Adrenal gland (tissue), 12 donors: Measurements from ENCODE around the gene MGAT4A. TPM values are rescaled to one million over a fixed set of nuclear protein-coding genes. Genes with fewer than 3 reads are reported as not detected.

Experiments
- DNase-seq, 7 donors: peaks; one replicate each; pipeline ENCODE4 v3.0.0-alpha.2; 2019 to 2020
- H3K27ac ChIP-seq, 5 donors: fragments of 200-600 bp; sonication (generic) in 4 of 5; 1 replicate in 3 of 5; 2 replicates in 2 of 5; pipeline versions ENCODE4 v1.5.1 to v1.8.0; 2016 to 2020; ENCODE audit warnings: mild to moderate bottlenecking in 1 of 5
- H3K27me3 ChIP-seq: fragments of 200-600 bp; 2 replicates; pipeline ENCODE4 v1.8.0; 2021
- H3K36me3 ChIP-seq, 2 donors: fragments of 200-600 bp; replicated peaks in 1 of 2; 1 replicate in 1 of 2; 2 replicates in 1 of 2; pipeline versions ENCODE4 v1.5.1 to v1.8.0; 2018 to 2022
- H3K4me1 ChIP-seq, 2 donors: fragments of 200-600 bp; replicated peaks in 1 of 2; 1 replicate in 1 of 2; 2 replicates in 1 of 2; pipeline versions ENCODE4 v1.5.1 to v1.8.0; 2018 to 2021
- H3K4me3 ChIP-seq, 4 donors: fragments of 200-600 bp; sonication (generic) in 3 of 4; one replicate each; pipeline ENCODE4 v1.5.1; 2016 to 2018
- H3K9me3 ChIP-seq, 3 donors: fragments of 200-600 bp; sonication (generic) in 1 of 3; replicated peaks in 1 of 3; 1 replicate in 2 of 3; 2 replicates in 1 of 3; pipeline versions ENCODE4 v1.5.1 to v1.8.0; 2016 to 2021
- POLR2A ChIP-seq, 2 donors: fragments of 450-650 bp; IDR thresholded peaks; one replicate each; pipeline ENCODE4 v1.6.1; 2017; ENCODE audit warnings: antibody characterized with exemption in 2 of 2, mild to moderate bottlenecking in 2 of 2, moderate library complexity in 1 of 2
- WGBS, 4 donors: extraction: QIAGEN DNeasy Blood & Tissue Kit in 2 of 4; methylation state at CpG; one replicate each; pipeline versions ENCODE4 v1.1.5 to v1.1.7; 2013 to 2017; 5-methylcytosine and 5-hydroxymethylcytosine counted together
- intact Hi-C, 2 donors: fragments of 100-400 bp; cut with DNase I; formaldehyde crosslinking; loops; one replicate each; pipeline versions ENCODE4 v1.14.1 to v1.15.0; 2022 to 2023
- polyA plus RNA-seq, 3 donors: library from polyadenylated mRNA; stranded (reverse); fragments of 200-250 nt in 2 of 3; fragments of 350-450 nt in 1 of 3; fragmentation: Illumina TruSeq in 1 of 3; extraction: RNeasy Lipid Tissue Mini Kit (QIAGEN cat#74804) in 1 of 3; gene quantifications; one replicate each; pipeline ENCODE4 v1.2.3, GENCODE V29; 2013 to 2014
- total RNA-seq, 9 donors: library from RNA; depleted of rRNA in 4 of 9; stranded (reverse); fragments of >200 nt in 4 of 9; fragments of 120-200 nt in 1 of 9; fragmentation: NEBNext Ultra II Directional in 1 of 9; extraction: Animal tissue kit (Norgen Biotek cat#: 25700) in 1 of 9; gene quantifications; one replicate each; pipeline versions ENCODE4 v1.1.0 to v1.2.4, GENCODE V29; 2013 to 2023
- TF ChIP-seq, protein P1 (sequence below), 6 experiments: fragments of 450-650 bp in 4 of 6; fragments of 200-600 bp in 2 of 6; sonication (generic) in 1 of 6; IDR thresholded peaks; 1 replicate in 5 of 6; 2 replicates in 1 of 6; pipeline versions ENCODE4 v1.5.1 to v1.8.0; 2016 to 2021; ENCODE audit warnings: antibody characterized with exemption in 6 of 6, mild to moderate bottlenecking in 2 of 6, moderate library complexity in 1 of 6
- donor health status: healthy with polysubstance abuse.
- donor health status: Bipolar disorder and iron deficiency.
- donor health status: DM: yes; HTN: yes; CAD: no.
- donor health status: DM: no; HTN: no; CAD: no.
- donor health status: DM: no; HTN: no; CAD: no.
- donor health status: DM: yes; HTN: yes; CAD: no.

Gene MGAT4A
- total and polyA plus RNA-seq, 12 donors, result 5.2 to 34.4 (median 18.7) TPM

- TF ChIP-seq POLR2A (IDR thresholded peaks at IDR 0.05), result no peak
- TF ChIP-seq, protein P1, sequence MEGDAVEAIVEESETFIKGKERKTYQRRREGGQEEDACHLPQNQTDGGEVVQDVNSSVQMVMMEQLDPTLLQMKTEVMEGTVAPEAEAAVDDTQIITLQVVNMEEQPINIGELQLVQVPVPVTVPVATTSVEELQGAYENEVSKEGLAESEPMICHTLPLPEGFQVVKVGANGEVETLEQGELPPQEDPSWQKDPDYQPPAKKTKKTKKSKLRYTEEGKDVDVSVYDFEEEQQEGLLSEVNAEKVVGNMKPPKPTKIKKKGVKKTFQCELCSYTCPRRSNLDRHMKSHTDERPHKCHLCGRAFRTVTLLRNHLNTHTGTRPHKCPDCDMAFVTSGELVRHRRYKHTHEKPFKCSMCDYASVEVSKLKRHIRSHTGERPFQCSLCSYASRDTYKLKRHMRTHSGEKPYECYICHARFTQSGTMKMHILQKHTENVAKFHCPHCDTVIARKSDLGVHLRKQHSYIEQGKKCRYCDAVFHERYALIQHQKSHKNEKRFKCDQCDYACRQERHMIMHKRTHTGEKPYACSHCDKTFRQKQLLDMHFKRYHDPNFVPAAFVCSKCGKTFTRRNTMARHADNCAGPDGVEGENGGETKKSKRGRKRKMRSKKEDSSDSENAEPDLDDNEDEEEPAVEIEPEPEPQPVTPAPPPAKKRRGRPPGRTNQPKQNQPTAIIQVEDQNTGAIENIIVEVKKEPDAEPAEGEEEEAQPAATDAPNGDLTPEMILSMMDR (IDR thresholded peaks at IDR 0.05), result peak; percentile 45 to 75 (median 64)
- 71 to 91% (median 74%) methylated on average over 11 to 19 of the region's 19 CpGs for WGBS, 4 donors
- no peaks in the 10 kb centered on the region for H3K9me3 ChIP-seq
- intact Hi-C loops, result loop anchor here in 1 of 2 donors (10.0 kb wide), 1 partner anchor 154 kb away; no protein-coding TSS in a partner anchor
- no peak overlapping the region for H3K4me3 ChIP-seq
- no peaks in the 10 kb centered on the region for H3K27me3 ChIP-seq
- peaks cover 0 to 84% of the 10 kb centered on the region in 2 donors for H3K36me3 ChIP-seq
- peak in 6 of 7 donors; percentile 30 to 65 (median 49) for DNase-seq
- H3K4me1 ChIP-seq, result peaks cover 7 to 9% of the 10 kb centered on the region in 2 donors
- H3K27ac ChIP-seq, result no peak overlapping the region
These were observed 161.6 kb downstream of the MGAT4A start for GRCh38 chr2:98569197-98569793.

Other genes starting within 250 kb of the MGAT4A start
- 10 to 100 TPM; 18.9 to 70.0 (median 40.4) TPM for gene COA5, start 122.6 kb downstream of the MGAT4A start, total RNA-seq
- 10 to 100 TPM; 36.5 to 76.0 (median 57.0) TPM for gene COA5, start 122.6 kb downstream of the MGAT4A start, polyA plus RNA-seq
- 10 to 100 TPM; 48.6 to 72.4 (median 55.2) TPM for gene UNC50, start 122.5 kb downstream of the MGAT4A start, total RNA-seq
- 10 to 100 TPM; 43.5 to 75.1 (median 50.3) TPM for gene UNC50, start 122.5 kb downstream of the MGAT4A start, polyA plus RNA-seq
- 1 to 10 TPM in 8 of 9 donors, under 1 TPM in 1; 0.33 to 3.4 (median 2.1) TPM for gene CRACDL, start 205.1 kb upstream of the MGAT4A start, total RNA-seq
- gene CRACDL, start 205.1 kb upstream of the MGAT4A start, polyA plus RNA-seq, result 1 to 10 TPM in 2 of 3 donors, under 1 TPM in 1; 0.88 to 2.6 (median 2.1) TPM